ENCODE measurements around the gene CNEP1R1.

DNA sequence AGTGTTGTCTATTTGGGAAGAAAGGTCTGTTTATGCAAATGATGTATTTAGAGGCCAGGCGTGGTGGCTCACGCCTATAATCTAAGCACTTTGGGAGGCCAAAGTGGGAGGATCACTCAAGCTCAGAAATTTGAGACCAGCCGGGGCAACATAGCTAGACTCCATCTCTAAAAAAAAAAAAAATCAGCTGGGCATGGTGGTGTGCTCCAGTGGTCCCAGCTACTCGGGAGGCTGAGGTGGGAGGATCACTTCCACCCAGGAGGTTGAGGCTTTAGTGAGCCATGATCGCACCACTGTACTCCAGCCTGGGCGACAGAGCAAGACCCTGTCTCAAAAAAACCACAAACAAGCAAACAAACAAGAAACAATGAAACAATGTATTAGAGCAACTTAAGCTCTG, 21.8 kb downstream of the CNEP1R1 start:
- TF ChIP-seq, protein P1, sequence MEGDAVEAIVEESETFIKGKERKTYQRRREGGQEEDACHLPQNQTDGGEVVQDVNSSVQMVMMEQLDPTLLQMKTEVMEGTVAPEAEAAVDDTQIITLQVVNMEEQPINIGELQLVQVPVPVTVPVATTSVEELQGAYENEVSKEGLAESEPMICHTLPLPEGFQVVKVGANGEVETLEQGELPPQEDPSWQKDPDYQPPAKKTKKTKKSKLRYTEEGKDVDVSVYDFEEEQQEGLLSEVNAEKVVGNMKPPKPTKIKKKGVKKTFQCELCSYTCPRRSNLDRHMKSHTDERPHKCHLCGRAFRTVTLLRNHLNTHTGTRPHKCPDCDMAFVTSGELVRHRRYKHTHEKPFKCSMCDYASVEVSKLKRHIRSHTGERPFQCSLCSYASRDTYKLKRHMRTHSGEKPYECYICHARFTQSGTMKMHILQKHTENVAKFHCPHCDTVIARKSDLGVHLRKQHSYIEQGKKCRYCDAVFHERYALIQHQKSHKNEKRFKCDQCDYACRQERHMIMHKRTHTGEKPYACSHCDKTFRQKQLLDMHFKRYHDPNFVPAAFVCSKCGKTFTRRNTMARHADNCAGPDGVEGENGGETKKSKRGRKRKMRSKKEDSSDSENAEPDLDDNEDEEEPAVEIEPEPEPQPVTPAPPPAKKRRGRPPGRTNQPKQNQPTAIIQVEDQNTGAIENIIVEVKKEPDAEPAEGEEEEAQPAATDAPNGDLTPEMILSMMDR (IDR thresholded peaks at IDR 0.05) = no peak
- TF ChIP-seq POLR2A (IDR thresholded peaks at IDR 0.05) = no peak
